Measurements from ENCODE around the gene MYO15B.

Gene MYO15B

GRCh38 chr17:75558666-75559530 is 28.7 kb upstream of the MYO15B start:
- DNase-seq: no peak

GRCh38 chr17:75559958-75560533 is 27.6 kb upstream of the MYO15B start:
- no peak for DNase-seq

- DNase-seq: no peak
Observed at GRCh38 chr17:75561927-75562603, 25.5 kb upstream of the MYO15B start.

DNA sequence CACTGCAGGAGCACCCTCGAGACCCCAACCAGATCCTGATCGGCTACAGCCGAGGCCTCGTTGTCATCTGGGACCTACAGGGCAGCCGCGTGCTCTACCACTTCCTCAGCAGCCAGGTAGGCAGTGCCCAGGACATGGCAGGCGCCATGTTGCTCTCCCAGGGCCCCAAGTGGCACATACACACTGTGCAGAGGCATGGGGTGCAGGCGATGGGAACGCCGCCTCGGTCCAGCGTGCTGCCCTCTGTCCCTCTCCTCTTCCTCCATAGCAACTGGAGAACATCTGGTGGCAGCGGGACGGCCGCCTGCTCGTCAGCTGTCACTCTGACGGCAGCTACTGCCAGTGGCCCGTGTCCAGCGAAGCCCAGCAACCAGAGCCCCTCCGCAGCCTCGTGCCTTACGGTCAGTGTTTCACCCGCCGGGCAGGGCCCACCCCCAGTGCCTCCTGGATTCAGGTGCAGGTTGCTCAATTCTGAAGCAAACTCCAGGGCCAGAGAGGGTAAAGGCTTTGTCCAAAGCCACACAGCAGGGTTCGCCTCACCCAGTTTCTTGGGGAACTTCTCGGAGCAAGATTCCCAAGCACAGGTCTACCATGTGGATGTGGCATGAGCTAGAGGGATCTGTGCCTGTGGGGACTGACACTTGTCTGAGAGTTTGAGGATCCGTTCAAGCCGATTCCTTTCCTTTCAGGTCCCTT is 24.4 kb upstream of the MYO15B start:
- DNase-seq: no peak

DNA sequence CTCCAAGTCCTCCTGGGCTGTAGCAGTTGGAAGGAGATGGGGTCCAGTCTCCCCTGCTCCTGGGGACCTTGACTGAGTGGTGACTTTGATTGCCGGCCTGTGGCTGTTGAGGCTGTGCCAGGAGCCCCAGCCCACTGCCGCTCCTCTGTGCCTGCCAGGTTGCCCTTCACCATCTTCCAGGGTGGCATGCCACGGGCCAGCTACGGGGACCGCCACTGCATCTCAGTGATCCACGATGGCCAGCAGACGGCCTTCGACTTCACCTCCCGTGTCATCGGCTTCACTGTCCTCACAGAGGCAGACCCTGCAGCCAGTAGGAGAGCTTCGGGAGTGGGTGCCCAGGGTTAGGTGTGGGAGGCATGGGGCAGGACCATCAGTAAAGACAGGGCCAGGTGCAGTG is 23.4 kb upstream of the MYO15B start:
- no peak for DNase-seq

DNA sequence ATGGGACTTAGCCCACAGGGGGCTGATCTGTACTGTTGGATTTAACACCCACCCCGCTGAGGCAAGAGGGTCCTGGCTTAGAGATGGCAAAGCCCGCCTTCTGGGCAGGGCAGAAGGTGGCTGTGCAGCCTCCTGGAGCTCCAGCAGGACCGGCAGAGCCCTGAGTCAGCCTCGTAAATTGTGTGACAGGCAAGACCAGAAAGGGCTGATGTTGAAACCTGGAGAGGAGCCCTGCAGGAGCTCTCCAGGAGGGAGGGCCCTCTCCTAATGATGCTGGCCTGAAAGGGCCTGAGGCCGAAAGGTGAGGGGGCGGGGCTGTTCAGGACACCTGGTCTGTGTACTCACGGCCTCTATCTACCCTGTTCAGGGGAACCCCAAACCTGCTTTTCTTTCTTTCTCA is 22.5 kb upstream of the MYO15B start:
- no peak for DNase-seq

DNA sequence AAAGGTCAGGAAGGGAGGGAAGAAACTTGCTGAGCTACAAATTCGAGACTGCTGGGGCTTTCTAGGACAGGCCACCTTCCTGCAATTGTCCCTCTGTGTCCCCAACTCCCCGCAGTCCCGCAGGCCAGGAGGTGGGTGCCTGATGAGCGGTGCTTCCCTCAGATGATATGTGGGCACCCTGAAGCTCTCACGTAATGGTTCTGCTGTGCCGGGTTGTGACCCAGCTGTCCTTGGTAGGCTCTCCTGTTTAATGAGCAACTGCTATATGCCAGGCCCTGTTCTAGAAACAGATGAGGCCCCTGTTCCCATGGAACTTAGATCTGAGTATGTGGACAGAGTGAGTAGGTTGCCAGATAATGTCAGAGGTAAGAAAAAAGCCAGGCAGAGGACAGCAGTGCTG is 22.0 kb upstream of the MYO15B start:
- DNase-seq: no peak

DNA sequence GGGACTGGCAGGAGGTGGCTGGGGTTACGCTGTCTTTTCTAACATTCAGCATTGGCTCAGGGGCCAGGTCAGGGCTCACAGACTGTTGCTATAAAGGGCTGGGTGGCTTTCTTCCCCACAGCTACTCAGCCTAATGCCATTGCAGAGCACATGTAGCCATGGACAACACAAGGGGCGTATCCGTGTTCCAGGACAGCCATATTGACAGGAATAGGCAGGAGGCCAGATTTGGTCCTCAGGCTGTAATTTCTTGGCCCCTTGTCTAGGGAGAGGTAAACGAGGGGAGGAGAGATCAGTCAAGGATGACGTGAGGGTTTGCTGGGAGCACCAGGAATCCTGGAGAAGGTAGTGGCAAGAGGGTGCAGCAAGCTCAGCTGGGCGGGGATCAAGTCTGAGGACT is 21.2 kb upstream of the MYO15B start:
- no peak for DNase-seq

DNA sequence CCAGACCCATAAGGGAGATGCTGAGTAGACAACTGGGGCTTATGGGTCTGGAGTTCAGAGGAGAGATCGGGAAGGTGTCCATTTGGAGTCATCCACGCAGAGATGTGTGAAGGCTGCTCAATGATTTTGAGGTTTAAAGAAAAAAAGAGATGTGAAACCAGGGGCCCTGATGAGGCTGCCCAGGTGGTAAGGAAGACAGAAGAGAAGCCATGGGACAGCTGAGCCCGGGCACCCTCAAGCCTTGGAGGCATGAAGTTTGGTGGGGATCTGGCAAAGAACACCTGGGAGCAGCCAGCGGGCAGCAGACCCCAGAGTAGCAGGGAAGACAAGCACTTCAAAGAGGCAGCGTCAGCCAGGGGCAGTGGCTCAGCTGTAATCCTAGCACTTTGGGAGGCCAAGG is 20.8 kb upstream of the MYO15B start:
- no peak for DNase-seq

- no peak for DNase-seq
Observed at GRCh38 chr17:75568412-75569255, 19.0 kb upstream of the MYO15B start.

GRCh38 chr17:75570034-75570676 is 17.4 kb upstream of the MYO15B start:
- DNase-seq: no peak

DNA sequence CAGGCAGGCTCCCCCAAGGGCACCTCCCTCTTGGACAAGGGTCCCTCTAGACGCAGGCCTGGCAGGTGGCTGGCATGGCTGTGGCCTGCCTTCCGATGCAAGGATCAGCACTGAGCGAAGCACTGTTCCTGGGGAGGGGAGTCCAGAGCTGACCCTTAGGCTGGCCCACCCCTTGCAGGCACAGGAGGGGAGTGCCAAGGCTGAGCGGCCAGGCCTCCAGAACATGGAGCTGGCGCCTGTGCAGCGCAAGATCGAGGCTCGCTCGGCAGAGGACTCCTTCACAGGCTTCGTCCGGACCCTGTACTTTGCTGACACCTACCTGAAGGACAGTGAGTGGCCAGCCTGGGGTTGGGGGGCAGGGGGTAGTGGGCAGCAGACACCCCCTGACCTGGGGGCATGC is 16.8 kb upstream of the MYO15B start:
- no peak for DNase-seq

DNA sequence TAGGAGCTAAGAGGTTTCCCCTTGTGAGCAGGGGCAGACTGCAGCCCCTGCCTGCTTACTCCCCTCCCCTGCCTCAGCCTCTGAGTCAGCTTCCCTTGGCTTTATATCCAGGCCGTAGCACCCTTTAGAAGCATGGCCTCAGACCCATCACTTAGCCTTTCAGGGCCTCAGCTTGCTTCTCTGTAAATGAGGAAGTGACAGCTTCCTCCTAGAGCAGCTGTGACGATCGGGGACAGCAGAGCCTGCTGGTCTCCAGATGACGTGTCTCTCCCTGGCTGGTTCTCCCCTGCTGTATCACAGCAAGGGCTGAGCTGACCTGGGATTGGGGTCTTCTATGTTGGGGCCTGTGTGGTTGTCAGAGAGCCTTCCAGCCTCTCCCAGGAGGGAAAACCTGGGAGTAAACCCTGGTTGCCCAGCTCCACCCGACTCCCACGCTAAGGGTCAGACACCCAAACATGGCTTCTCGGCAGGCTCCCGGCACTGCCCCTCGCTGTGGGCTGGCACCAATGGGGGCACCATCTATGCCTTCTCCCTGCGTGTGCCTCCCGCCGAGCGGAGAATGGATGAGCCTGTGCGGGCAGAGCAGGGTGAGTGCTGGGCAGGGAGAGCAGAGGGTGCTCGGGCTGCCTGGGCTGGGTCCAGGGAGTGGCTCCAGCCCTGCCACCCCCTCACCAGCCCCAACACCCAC is 16.3 kb upstream of the MYO15B start:
- no peak for DNase-seq

GRCh38 chr17:75571885-75572215 is 15.8 kb upstream of the MYO15B start:
- DNase-seq: no peak

GRCh38 chr17:75572713-75573539 is 14.7 kb upstream of the MYO15B start:
- DNase-seq: no peak

- DNase-seq: no peak
Observed at GRCh38 chr17:75573540-75573957, 14.1 kb upstream of the MYO15B start.

DNA sequence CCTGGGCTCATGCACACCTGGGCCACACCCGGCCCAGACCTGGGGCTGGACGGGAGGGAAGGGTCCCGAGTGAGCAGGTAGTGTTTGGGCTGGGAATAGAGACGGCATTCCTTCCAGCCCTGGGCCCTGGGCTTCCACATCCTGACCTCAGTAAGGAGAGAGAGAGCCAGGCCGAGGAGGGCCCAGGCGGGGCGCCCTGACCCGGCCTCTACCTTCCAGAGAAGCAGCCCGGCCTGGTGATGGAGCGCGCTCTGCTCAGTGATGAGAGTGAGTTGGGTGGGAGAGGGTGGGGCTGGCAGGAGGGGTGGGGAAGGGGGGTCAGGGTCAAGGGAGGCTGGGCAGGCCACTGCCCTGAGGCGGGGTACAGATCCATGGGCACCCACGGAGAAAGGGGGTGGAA is 13.6 kb upstream of the MYO15B start:
- no peak for DNase-seq

DNA sequence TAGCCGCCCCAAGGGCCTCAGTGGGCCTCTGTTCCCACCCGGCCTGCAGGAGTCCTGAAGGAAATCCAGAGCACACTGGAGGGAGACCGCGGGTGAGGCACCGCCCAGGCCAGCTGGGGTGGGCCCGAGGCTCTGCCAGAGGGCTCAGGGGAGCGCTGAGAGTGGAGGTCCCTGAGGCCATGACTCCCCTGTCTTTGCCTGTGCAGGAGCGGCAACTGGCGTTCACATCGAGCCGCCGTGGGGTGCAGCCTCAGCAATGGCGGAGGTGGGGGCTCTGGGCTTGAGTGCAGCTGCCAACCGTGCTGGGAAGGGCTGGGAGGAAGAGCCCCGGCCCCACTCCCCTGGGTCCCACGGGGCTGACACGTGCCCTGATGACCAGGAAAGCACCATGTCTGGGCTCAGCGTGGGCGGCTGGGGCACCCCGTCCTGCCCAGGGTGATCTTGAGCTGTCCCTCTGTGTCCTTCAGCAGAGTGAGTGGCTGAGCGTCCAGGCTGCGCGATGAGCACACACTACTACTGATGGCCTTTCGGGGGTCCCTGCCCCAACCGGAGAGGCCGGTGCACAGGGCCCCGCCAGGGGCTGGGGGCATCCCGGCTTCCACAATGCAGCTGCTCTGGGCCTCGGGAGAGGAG is 13.1 kb upstream of the MYO15B start:
- DNase-seq: no peak

DNA sequence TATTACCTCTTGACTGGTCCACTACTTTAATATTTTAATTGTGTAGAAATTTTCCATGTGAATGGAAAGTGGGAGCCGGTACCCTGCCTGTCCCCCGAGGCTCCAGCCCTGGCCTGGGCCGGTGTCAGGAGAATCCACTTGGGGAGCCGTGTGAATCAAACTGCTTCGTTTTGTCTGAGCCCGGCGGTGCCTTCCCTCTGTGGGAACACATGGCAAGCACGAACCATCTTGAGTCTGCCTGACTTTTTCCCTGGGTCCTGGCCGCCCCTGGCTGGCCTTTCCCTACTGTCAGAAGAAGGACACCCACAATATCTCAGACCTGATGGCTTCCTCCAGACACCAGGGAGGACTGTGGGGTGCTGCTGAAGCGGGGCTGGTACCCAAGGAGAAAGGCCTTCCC is 12.4 kb upstream of the MYO15B start:
- DNase-seq: no peak

GRCh38 chr17:75575728-75576127 is 11.9 kb upstream of the MYO15B start:
- no peak for DNase-seq
